ENCODE results near the gene SHISA9.

SHISA9 gene

GRCh38 chr16:12951976-12952375 is 50.6 kb downstream of the SHISA9 start:
- no peak for DNase-seq (ENCODE audit: low read depth in 3 of 3)

DNA sequence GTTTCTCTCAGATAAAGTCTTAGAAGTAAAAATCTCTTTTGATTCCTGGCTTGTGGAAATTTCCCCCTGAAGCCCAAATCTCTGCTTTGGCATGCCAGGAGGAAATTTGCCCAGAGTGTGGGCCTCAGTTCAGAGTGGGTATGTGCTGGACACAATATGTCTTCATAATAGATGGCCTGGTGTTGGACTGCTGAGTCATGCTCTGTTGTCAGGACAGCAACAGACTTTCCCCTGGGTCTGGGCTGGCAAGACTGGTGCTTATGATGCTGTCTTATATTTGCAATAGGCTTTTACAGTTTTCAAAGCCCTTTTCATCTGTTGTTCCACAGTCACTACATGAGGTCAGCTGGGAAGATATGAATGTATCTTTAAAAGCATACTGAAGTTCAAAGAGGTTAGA is 57.0 kb downstream of the SHISA9 start:
- DNase-seq (ENCODE audit: low read depth in 3 of 3): no peak

DNA sequence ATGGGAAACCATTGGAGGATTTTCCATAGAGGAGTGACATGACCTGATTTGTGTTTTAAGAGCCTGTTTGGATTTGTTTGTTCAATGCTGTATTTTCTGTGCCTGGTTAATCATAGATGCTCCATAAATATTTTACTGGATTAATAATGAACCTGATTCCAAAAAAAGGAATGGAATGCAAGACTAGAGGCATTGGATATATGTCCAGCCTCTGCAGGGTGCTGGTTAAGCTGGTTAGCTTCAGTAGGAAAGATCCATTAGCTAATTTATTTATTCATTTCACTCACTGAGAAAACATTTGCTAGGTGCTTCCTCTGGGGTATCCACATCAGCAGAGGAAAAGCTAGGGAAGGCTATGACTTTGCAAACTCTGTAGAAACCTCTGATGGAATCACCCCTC is 57.7 kb downstream of the SHISA9 start:
- DNase-seq (ENCODE audit: low read depth in 3 of 3): no peak

DNA sequence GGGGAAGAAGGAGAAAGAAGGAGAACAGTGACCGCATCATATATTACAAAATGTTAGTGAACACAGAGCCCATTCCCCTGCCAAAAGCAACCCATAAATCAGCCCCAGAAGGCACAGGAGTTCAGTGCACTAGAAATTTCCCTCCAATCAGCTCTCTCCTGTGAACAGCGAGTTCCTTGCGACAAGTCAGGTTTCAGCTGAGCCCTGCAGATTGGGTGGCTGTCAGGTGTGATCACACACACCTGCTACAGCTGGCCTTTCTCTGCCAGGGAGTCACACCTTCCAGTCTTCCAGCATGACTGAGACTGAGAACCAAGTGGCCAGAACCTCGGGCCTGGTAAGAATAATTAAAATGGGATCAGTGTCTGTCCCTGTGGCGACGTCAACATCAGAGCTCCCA is 60.2 kb downstream of the SHISA9 start:
- DNase-seq (ENCODE audit: low read depth in 3 of 3): no peak

DNA sequence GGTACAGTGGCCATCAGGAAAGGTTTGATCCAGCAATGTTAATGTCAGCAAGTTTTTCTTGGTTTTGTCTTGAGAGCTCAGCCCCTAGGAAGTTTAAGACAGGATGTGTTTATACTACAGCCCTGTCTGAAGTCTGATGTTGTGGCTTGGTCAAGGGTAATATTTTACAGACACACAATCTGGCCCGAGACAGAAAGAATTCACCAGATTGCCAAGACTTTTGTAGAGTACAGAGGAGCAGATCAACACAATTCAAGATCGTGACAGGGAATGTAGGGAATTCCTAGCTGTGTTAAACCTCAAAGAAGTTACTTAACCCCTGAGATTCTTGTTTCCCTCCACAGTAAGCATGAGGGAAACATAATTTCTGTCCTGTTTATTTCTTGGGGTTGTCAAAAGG is 63.1 kb downstream of the SHISA9 start:
- DNase-seq (ENCODE audit: low read depth in 3 of 3): no peak

- no peak for DNase-seq (ENCODE audit: low read depth in 3 of 3)
Measured at GRCh38 chr16:12965274-12965804, 63.9 kb downstream of the SHISA9 start.

DNA sequence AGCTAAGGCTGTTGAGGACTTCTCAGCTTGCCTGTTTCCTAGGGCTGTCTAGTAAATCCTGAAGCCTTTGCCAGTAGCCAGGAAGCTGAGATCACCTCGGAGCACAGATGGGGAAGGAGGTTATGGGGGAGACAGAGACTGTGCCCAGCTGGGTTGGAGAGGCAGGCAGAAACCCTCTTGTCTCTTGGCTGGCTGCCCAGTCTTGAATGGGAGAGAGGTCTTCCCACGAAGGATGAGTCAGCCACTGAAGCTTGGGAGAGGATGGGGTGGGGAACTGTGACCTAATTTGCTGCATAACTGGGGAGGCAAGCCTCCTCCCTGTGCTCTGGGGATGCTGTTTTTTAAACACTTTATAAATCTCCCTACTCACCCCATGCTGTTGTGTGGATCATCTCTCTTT is 69.8 kb downstream of the SHISA9 start:
- no peak for DNase-seq (ENCODE audit: low read depth in 3 of 3)

- DNase-seq (ENCODE audit: low read depth in 3 of 3): no peak
Measured at GRCh38 chr16:12972246-12972645, 70.8 kb downstream of the SHISA9 start.

DNA sequence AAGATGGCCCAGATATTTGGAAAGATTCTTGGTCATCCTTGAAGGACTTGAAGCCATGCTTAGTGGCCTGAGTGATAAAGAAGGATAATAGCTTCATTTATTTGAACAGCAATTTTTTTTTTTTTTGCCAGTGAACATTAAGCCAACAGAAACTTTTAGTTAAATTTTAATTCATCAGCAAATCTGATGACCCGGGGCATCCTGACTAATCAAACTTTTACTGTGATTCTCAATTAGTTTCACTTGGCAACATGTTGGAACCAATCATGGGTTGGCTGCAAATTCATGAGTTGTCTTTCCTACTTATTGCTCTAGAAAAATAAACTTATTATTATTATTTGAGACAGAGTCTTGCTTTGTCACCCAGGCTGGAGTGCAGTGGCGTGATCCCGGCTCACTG is 74.4 kb downstream of the SHISA9 start:
- no peak for DNase-seq (ENCODE audit: low read depth in 3 of 3)

- DNase-seq (ENCODE audit: low read depth in 3 of 3): no peak
Measured at GRCh38 chr16:12976496-12976895, 75.1 kb downstream of the SHISA9 start.

GRCh38 chr16:12976936-12977335 is 75.5 kb downstream of the SHISA9 start:
- no peak for DNase-seq (ENCODE audit: low read depth in 3 of 3)

- no peak for DNase-seq (ENCODE audit: low read depth in 3 of 3)
Measured at GRCh38 chr16:12985516-12985915, 84.1 kb downstream of the SHISA9 start.

DNA sequence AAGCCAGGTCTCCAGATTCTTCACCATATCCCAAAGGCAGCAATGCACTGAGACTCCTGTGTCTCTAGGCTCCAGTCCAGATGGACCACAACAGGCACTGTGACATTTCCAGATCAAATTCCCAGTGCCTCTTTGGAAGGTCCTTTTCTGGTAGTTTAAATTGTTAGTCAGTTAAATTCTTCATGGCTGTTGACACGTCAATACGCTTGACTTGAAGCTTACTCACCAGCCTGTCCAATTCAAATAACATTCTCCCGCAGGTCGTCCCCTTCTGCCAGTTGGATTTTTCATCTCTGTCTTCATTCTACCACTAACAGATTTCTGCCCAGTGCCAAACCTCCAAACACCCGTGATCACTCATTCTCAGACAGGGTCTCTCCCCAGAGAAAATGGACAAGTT is 86.7 kb downstream of the SHISA9 start:
- no peak for DNase-seq (ENCODE audit: low read depth in 3 of 3)

DNA sequence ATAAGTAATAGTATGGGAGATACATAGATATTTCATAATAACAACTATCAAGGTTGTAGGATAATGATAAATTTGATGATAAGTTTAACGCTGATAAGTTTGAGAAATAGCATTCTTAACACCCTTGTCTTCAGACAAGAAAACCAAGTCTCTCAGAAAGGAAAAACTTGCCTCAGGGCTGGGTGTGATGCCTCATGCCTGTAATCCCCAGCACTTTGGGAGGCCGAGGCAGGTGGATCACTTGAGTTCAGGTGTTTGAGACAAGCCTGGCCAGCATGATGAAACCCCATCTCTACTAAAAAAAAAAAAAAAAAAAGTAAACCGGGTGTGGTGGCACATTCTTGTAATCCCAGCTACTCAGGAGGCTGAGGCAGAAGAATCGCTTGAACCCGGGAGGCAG is 90.7 kb downstream of the SHISA9 start:
- no peak for DNase-seq (ENCODE audit: low read depth in 3 of 3)

- DNase-seq (ENCODE audit: low read depth in 3 of 3): no peak
Measured at GRCh38 chr16:12994402-12994801, 93.0 kb downstream of the SHISA9 start.

- DNase-seq (ENCODE audit: low read depth in 3 of 3): no peak
Measured at GRCh38 chr16:12995721-12996372, 94.4 kb downstream of the SHISA9 start.

- no peak for DNase-seq (ENCODE audit: low read depth in 3 of 3)
Measured at GRCh38 chr16:12998361-12999085, 97.1 kb downstream of the SHISA9 start.

GRCh38 chr16:12999368-12999767 is 98.0 kb downstream of the SHISA9 start:
- no peak for DNase-seq (ENCODE audit: low read depth in 3 of 3)

DNA sequence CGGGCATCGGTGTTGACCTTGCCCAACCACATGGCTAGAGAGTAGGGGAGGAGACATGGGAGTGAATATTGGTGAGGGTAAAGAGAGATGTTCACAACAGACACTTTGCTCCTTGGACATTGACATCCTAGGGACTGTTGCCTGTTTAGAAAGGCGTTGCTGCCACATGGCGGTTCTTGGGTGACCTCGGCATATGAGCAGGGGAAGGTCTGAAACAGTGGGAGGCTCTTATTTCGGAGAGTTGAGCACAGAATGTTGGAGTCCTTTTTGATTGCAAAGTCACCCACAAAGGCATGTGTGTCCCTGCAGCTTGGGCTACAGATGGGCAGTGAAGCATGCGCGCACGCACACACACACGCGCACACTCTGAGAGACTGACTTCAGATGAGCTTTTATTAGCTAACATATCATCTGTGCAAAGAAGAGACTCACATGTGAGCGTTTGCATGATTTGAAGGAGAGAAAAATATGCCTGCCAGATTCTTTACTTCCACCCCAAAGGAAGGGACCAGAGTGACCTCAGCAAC is 104.4 kb downstream of the SHISA9 start:
- DNase-seq (ENCODE audit: low read depth in 3 of 3): no peak

GRCh38 chr16:13012601-13013000 is 111.2 kb downstream of the SHISA9 start:
- no peak for DNase-seq (ENCODE audit: low read depth in 3 of 3)

DNA sequence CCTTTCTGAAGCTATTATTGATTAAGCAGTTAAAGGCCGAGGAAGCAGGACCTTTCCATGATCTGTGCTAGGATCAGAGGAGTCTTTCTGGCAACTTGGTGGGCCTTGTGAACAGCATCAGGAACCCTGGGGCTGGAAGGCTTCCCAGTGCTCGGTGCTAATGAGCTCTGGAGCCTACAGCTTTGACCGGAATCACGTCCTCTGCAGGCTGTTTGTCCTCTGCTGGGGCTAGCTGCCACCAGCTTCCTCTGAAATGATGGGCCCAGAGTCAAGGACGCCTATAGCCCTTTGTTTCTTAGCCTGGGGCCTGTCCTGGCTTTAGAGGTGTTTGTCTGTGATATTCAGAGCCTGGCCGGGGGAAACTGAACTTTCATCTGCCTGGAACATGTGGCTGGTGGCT is 111.6 kb downstream of the SHISA9 start:
- DNase-seq (ENCODE audit: low read depth in 3 of 3): no peak

DNA sequence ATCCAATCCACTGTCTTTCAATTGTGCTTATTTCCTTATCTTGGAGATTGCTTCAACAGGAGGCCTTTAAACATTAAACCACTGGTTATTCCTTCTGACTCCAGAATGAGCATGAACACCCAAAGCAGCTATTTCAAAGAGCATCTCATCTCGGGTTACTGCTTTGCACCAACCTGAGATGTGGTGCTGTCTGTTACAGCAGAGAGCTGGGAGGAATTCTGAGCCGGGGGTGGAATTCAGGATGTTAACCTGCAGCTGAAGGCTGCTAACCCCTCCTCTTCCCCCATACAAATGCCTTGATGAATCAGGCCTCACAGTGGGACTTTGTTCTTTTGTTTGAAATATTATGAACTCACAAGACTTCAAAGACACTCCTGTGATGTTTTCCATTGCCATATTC is 113.1 kb downstream of the SHISA9 start:
- no peak for DNase-seq (ENCODE audit: low read depth in 3 of 3)

DNA sequence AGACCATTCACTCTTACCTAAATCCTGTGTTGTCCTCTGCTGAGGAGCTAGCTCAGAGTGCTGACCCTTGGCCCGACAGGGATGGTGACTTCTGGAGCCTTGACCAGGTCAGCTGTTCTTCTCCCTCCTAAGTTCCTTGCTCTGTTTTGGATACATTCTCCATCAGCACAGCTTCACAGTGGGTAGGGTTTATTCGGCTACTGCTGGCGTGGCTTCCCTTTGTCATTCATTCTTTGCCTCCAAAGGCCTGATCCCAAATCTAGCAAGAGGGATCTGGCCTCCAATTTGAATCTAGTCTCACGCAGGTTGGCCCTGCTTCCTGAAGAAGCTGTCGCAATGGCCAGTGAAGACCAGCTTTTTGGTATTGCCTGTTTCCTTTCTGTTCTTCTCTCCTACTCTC is 116.6 kb downstream of the SHISA9 start:
- no peak for DNase-seq (ENCODE audit: low read depth in 3 of 3)
